Activated T-helper 9 cell treated with anti-CD3 and anti-CD28 coated beads, Interleukin-2, amount 50 U/mL, for 16 hours (primary cell): ENCODE measurements around the gene RHBDL2.
"Not testable (repeated sequence)": the region's sequence is repeated elsewhere in the genome, so short reads cannot be mapped to it uniquely, and the experiment has no call there.

ENCODE experiments used
- DNase-seq: peaks from one replicate; pipeline ENCODE4 v3.0.0-alpha.2; 2020; ENCODE audit warnings: low read depth

The RHBDL2 gene

DNA sequence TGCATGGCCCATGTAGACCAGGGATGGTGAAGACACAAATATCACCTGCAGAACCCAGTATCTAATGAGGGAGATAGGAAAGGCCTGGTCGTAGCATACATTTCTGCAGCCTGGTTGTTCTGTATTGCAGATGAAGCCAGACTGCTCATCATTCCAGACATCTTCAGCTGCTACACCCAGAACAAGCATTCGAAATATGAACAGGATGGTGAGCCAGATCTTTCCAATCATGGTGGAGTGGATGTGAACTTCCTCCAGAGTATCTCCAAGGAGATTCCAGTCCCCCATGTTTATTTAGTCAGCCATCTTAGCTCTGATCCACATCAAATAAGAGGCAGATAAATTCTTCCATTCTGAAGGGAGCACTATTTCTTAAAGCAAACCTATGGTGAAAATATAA is 65.8 kb downstream of the RHBDL2 start:
- no peak for DNase-seq

DNA sequence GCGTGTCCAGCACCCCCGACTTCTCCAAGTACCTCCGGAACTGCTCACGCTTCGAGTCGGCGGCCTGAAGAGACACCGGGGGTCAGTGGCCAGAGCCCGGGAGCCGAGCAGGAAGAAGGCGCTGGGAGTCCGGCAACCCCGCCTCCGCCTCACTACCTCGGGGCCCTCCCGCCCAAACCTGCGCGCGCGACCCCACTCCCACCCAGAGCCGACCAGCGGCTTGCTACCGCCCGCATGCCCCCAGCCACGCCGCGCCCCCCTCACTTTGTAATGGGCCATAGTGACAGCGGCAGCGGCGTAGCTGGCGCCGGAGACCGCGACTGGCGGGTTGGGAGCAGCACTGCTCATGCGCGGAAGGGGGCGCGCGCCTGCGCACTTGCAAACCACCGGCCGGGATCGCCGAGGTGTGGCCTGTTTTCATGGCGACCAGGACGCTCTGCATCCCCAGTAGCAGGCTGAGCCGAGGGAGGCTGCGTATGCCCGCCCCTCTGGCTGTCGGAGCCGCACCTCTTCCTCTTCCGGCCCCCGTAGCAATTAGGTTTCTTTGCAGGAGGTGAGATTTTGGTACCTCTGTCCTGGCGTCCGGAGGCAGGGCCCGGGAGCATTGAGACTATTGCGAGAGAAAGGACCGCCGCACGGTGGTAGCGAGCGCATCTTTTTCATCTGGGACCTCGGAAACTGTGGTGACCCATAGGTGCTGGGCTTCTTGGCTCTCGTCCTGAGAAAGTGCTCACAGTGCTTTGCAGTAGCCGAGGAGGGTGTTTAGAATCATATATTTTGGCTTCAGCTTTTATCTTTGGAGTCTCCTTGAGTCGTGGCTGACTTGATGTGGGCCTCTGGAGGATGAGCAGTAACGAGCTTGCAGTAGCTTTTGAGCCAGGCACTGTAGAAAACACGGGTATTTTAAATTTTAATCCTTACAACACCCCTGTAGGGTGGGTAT is 68.3 kb downstream of the RHBDL2 start, which contains the start of gene MYCBP:
MYCBP (minus strand) TSS at position 322 of the 943 bp plus-strand sequence; CDS start at position 279, 43 bp downstream.
- DNase-seq = peak; percentile 95

DNA sequence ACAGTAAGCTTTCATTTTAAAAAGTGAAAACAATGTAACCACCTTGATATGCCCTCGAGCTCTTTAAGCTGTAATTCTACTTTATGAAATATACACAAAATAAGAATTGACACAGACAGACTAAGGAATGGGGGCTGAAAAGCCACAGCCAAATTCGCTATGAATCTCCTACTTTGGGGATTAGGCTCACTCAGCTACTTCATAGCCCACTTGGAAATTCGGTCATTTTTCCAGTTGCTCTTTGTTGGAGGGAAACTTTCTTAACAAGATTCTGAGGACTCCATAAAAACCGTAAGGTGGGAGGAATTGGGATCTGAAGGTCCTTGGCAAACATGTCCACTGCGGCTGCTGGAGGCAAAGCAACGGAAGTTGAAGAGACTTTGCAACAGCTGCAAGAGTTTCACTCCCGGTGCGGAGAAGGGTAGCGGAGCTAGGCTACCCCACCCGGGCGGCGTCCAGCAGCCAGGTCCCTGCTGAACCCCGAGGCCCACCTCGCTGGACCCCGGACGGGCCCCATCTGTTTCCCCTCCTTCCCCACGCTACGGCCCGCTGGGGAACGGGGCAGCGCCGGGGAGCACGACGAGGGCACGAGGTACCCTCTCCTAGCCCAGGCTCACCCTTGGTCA is 69.1 kb downstream of the RHBDL2 start:
- peak; percentile 4 for DNase-seq

DNA sequence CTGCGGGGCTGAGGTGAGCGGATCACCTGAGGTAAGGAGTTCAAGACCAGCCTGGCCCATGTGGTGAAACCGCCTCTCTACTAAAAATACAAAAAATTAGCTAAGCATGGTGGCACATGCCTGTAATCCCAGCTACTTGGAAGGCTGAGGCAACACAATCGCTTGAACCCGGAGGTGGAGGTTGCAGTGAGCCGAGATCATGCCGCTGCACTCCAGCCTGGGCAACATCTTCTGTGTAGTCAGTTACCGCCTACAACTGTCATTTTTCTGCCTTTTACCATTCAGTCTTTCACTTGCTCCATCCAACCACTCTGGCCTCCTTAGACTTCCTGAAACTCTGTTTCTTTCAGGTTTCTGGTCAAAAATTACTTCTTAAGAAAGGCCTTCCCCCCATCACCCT is 70.6 kb downstream of the RHBDL2 start:
- no peak for DNase-seq

DNA sequence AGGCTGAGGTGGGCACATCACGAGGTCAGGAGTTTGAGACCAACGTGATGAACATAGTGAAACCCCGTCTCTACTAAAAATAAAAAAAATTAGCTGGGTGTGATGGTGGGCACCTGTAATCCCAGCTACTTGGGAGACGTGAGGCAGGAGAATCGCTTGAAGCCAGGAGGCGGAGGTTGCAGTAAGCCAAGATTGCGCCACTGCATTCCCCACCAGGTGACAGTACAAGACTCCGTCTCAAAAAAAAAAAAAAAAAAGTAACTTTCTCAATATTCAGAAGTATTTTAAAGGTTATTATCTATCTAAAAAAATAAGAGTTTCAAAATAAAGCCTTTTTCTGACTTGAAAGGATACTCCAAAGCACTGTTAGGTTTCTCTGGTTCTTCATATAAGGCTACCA is 74.4 kb downstream of the RHBDL2 start:
- no peak for DNase-seq

DNA sequence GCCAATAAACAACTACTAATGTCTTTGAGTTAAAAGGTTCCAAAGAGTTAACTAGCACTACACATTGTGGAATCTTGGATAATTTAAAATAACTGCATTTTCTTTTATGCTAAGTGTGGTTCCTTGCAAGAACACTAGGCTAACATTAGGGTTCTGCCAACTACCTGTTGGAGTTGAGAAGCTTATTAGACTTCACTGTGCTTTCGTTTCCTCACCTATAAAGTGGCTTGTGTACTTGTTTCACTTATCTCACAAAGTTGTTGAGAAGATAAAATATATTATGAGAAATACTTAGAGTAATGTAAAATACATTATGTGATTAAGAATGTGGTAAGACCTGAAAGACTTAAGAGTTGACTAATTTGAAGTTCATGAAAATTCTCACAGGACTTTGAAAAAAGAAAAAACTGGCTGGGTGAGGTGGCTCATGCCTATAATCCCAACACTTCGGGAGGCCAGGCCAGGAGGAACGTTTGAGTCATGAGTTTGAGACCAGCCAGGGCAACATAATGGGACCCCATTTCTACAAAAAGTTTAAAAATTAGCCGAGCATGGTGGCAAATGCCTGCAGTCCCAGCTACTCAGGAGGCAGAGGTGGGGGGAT is 76.4 kb downstream of the RHBDL2 start:
- DNase-seq = no peak

DNA sequence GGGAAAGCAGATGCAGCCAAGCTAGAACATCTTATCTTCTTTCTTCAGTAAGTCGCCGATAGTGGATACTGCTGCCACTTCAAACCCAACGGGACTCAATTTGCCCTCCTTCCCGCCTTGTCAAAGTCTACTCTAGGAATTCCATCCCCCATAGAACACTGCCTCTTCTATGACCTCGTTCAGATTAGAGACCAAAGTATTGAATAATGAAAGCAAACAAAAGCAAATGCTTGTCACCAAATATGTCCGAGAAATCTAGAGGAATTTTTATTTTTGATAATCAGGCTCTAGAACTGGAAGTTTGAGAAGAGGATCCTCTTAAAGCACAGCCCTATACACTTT is 81.2 kb downstream of the RHBDL2 start:
- no peak for DNase-seq

DNA sequence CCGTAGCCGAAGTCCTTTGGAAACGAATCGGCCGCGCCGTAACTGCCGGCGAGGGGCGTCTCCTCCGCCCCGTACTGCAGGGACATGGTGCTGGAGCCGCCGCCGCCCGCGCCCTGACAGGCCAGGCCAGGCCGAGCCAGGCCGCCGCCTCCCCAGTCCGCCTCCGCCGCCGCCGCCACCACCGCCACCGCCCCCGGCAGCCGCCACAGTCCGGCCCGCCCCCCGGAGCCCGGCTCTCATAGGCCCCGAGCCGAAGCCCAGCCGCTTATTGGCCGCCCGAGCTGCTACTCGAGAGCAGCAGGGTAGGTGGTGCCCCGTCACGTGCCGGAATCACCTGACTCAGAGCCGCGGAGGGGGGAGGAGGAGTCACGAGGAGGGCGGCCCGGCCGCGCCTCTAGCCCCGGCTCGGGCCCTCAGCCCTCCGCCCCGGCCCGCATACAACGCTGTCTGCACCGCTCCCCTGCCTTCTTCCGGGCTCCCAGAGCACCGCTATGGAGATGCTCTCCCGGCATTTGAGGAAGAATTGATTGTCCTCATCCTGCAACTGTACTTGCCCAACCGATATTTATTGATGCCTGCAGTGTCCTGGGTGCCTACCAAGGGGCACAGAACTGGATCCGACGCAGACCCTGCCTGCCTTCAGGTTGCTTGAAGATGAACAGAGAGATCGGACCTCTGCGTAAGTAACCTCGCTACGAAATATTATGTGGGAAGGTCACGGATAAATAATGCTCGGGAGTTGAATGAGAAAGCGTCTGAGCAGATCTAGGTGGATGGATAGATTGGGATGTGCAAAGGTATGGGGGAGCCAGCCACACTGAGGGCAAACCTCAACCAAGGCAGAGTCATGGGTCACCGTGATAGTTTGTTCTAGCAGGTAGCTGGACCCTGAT is 81.8 kb downstream of the RHBDL2 start, which contains the start of gene RRAGC:
RRAGC (minus strand) TSS at position 212 of the 893 bp plus-strand sequence; CDS start at position 86, 126 bp downstream.
- peak; percentile 98 for DNase-seq

DNA sequence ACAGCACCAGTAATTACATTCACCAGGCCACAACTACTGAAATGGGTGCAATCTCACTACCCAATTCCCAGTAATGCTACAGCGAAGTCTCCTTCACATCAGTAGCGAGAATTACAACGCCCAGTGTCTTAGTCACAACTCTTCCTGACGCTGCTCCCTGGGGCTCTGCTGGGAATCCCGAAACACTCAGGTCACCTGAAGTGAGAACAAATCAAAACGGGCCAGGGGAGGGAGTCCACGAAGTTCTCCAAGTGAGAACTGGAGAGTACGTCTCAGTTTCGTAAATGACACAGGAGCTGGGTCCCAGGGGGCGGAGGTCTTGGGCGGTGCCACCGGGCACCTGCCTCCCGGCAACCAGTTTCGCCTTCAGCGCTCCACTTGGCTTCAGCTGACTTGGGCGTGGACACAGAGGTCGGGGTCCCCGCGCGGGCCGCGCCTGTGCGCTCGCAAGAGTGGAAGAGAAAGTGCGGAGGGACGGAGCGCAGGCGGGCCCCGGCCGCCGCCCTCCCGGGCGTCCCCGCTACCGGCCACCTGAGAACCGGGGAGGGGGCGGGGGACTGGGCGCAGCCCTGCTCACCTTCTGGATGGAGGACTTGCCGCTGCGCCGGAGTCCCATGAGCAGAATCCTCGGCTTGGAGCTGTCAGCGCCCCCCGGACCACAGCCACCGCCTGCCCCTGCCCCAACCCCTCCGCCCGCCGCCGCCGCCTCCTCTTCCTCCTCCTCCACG is 82.6 kb downstream of the RHBDL2 start:
- peak; percentile 37 for DNase-seq

DNA sequence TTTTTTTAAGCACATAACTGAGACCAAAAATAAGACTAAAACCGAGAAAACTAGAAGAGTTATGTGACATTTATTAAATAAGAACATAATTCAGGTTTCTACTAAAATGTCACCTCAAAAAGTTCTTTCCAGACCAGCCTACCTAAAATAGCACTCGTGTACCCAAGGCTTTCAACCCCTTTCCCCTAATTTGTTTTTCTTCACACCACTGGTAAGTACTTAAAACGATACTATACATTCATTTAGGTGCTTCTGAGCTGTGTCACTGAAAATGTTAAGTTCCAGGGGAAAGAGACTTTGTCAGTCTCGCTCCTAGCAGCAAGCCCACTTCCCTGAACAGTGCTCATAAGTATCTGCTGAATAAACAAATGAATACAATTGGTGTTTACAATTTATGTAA is 88.8 kb downstream of the RHBDL2 start:
- DNase-seq = no peak

DNA sequence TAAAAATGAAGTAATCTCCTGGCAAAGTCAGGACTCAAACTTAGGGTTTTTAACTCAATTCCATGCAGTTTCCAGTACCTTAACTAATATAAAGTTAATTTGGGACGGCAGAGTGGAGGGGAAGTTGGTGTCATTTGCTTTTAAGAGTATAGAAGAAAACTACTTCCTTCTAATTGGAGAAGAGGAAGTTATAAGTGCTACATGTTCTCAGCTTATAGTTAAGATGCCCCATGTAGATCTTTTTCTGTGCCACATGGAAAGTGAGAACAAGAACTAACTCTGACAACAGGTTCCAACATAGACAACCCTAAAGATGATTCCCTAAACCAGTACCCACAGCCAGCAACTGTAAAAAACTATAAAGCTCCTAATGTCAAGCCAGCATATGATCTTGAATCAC is 93.6 kb downstream of the RHBDL2 start:
- DNase-seq = no peak

DNA sequence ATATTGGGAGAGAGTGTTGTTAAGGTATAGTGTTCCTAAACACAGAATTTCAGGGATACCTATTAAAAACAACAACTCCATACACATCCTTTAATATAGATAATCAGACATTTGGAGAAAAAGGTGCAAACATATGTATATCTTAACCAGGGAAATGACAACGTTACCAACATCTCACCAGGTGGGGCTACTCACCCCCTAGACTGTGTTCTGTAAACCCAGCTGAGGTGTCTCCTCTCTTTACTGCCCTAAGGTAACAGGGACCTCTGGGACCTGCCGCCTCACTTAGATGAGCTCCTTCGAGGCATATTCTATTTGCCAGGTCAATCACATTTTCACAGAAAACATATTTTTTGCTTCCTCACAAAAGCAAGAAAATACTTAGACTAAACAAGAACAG is 95.4 kb downstream of the RHBDL2 start:
- no peak for DNase-seq

DNA sequence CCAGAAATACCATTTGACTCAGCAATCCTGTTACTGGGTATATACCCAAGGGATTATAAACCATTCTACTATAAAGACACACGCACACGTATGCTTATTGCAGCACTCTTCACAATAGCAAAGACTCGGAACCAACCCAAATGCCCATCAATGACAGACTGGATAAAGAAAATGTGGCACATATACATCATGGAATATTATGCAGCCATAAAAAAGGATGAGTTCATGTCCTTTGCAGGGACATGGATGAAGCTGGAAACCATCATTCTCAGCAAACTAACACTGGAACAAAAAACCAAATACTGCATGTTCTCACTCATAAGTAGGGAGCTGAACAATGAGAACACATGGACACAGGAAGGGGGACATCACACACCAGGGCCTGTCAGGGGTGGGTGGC is 96.5 kb downstream of the RHBDL2 start:
- DNase-seq = not testable (repeated sequence)

DNA sequence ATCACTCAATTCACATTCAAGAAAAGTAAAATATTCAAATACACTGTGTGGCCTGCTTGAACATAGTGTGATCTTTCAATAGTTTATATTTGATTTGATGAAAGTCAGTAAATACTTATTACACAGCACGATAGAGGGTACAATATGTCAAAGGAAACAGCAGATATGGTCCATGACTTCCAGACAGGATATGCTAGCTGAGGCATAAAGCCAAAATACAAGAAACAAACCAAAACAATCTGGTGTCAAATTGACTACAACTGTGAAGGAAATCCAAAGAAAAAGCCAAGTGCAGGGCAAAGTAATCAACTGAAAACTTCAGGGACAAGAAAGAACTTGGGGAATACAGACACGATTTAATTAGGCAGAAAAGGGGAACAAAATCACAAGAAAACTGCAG is 101.3 kb downstream of the RHBDL2 start:
- no peak for DNase-seq

DNA sequence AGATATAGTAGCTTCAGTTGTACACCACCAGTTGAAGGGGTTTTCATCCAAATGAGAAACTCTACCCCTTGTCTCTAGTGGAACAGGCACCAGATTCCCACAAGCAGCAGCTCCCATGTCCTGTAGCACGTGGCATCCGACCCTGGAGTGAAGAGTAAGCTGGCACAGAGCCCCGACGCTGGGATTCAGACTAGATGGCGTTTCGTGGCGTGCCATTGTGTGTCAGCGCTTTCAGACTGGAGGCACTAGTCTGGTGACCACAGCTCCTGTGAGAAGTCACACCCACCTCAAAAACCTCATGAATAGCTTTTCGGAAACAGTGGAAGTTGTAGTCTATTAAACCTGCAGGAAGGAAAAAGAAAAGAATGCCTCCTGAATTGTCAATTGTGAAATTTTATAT is 102.3 kb downstream of the RHBDL2 start:
- DNase-seq = no peak

DNA sequence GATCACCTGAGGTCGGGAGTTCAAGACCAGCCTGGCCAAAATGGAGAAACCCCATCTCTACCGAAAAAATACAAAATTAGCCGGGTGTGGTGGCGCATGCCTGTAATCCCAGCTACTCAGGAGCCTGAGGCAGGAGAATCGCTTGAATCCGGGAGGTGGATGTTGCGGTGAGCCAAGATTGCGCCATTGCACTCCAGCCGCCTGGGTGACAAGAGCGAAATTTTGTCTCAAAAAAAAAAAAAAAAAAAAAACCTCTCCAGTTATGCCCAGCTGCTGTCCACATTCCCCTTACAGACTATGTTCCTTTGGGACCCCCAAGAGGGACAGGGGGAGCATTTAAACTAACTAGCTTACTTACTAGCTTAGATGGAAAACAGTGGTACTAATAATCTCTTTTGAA is 105.3 kb downstream of the RHBDL2 start:
- not testable (repeated sequence) for DNase-seq
